Stimulated activated CD4-positive, alpha-beta T cell treated with anti-CD3 and anti-CD28 coated beads, Interleukin-2, amount 100 ng/mL, for 48 hours (primary cell): Measurements from ENCODE around the gene FCGR3B.
"Not testable (repeated sequence)": the region's sequence is repeated elsewhere in the genome, so short reads cannot be mapped to it uniquely, and the experiment has no call there.

ENCODE experiments used
- DNase-seq, 2 donors: peaks; one replicate each; pipeline ENCODE4 v3.0.0-alpha.2; 2020

Gene FCGR3B

GRCh38 chr1:161638251-161638993 is 7.4 kb upstream of the FCGR3B start:
- not testable (repeated sequence) for DNase-seq

- DNase-seq: not testable (repeated sequence)
These were observed 6.0 kb upstream of the FCGR3B start for GRCh38 chr1:161636976-161637375.

- not testable (repeated sequence) for DNase-seq
These were observed 5.3 kb upstream of the FCGR3B start for GRCh38 chr1:161636189-161636782.

- not testable (repeated sequence) for DNase-seq
These were observed 4.0 kb upstream of the FCGR3B start for GRCh38 chr1:161634993-161635392.

- not testable (repeated sequence) for DNase-seq
These were observed 741 bp downstream of the FCGR3B start for GRCh38 chr1:161630128-161630742.

GRCh38 chr1:161626445-161627146 is 4.4 kb downstream of the FCGR3B start:
- not testable (repeated sequence) for DNase-seq

GRCh38 chr1:161624605-161625004 is 6.4 kb downstream of the FCGR3B start:
- DNase-seq: not testable (repeated sequence)

GRCh38 chr1:161623401-161624051 is 7.5 kb downstream of the FCGR3B start:
- DNase-seq: not testable (repeated sequence)

GRCh38 chr1:161622054-161622453 is 8.9 kb downstream of the FCGR3B start:
- DNase-seq: not testable (repeated sequence)

GRCh38 chr1:161621181-161622000 is 9.6 kb downstream of the FCGR3B start:
- peak; percentile 74 to 93 for DNase-seq

GRCh38 chr1:161620399-161620798 is 10.6 kb downstream of the FCGR3B start:
- not testable (repeated sequence) for DNase-seq

- DNase-seq: not testable (repeated sequence)
These were observed 12.5 kb downstream of the FCGR3B start for GRCh38 chr1:161618517-161618916.

- not testable (repeated sequence) for DNase-seq
These were observed 14.6 kb downstream of the FCGR3B start for GRCh38 chr1:161616417-161616816.

- DNase-seq: not testable (repeated sequence)
These were observed 17.8 kb downstream of the FCGR3B start for GRCh38 chr1:161613142-161613514.

- DNase-seq: peak; percentile 58 to 86
These were observed 18.4 kb downstream of the FCGR3B start for GRCh38 chr1:161612322-161613141.

- DNase-seq: peak in 1 of 2 donors; percentile 29
These were observed 19.1 kb downstream of the FCGR3B start for GRCh38 chr1:161611866-161612321.

- not testable (repeated sequence) for DNase-seq
These were observed 20.8 kb downstream of the FCGR3B start for GRCh38 chr1:161610198-161610597.

- not testable (repeated sequence) for DNase-seq
These were observed 24.2 kb downstream of the FCGR3B start for GRCh38 chr1:161606541-161607336.

GRCh38 chr1:161605762-161606540 is 25.0 kb downstream of the FCGR3B start:
- DNase-seq: not testable (repeated sequence)
